ENCODE results near the gene SLK.

Gene SLK

DNA sequence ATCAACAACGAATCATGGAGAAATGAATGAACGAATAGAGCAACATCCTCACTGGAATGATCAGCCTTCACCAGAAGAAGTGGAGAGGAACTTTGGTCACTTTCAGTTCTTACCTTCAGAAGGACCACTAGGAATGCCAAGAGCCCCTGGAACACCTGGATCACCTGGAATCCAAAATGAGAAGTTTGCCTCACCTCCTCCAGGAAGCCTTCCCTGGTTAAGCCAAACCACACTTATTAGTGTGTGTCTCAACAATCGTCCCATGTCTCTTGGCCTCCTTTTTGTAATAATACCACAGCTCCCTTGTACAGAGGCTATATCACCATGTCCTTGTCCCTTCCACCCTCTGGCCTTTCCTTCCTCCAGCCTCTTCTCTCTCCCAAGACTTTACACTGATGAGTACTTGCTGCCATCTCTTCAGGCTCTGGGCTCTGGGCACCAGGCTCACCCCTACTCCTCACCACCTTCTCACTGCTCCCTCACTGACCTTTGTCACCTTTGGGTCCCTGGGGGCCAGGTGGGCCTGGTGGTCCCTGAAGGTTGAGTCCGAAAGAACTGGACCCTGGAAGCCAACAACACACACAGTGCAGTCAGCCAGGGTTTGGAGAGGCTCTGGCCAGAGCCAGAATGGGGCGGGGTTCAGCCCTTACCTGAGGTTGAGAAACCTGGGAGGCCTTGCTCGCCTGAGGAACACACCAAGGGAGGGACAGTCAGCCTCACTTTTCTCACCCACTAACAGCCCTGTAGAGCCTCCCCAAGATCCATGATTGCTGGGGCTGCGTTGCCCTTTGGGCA, 72.2 kb downstream of the SLK start:
- Mint-ChIP-seq H3K27ac (no peak overlapping the region), H3K4me3 (no peak overlapping the region), H3K36me3 (ENCODE audit: low read depth) (no peaks in the 10 kb centered on the region), H3K4me1 (ENCODE audit: low read depth) (no peaks in the 10 kb centered on the region), H3K27me3 (no peaks in the 10 kb centered on the region), H3K9me3 (no peaks in the 10 kb centered on the region)

DNA sequence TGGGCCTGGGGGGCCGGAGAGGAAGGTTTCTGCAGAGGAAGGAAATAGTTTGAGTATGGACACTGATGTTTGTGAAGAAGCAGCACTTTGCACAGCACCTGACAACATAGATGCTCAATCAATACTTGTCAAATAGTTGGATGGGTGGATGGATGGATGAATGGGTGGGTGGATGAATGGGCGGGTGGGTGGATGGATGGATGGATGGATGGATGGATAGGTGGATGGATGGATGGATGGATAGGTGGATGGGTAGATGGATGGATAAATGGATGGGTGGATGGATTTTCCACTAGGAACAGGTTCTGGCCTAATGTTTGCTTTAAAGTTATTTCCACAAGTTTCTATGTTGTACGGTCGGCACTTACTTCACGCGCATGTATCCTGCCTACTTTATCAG, 73.4 kb downstream of the SLK start:
- Mint-ChIP-seq H3K4me3 (no peak overlapping the region), H3K27ac (no peak overlapping the region), H3K27me3 (no peaks in the 10 kb centered on the region), H3K4me1 (ENCODE audit: low read depth) (no peaks in the 10 kb centered on the region), H3K9me3 (no peaks in the 10 kb centered on the region), H3K36me3 (ENCODE audit: low read depth) (no peaks in the 10 kb centered on the region)

DNA sequence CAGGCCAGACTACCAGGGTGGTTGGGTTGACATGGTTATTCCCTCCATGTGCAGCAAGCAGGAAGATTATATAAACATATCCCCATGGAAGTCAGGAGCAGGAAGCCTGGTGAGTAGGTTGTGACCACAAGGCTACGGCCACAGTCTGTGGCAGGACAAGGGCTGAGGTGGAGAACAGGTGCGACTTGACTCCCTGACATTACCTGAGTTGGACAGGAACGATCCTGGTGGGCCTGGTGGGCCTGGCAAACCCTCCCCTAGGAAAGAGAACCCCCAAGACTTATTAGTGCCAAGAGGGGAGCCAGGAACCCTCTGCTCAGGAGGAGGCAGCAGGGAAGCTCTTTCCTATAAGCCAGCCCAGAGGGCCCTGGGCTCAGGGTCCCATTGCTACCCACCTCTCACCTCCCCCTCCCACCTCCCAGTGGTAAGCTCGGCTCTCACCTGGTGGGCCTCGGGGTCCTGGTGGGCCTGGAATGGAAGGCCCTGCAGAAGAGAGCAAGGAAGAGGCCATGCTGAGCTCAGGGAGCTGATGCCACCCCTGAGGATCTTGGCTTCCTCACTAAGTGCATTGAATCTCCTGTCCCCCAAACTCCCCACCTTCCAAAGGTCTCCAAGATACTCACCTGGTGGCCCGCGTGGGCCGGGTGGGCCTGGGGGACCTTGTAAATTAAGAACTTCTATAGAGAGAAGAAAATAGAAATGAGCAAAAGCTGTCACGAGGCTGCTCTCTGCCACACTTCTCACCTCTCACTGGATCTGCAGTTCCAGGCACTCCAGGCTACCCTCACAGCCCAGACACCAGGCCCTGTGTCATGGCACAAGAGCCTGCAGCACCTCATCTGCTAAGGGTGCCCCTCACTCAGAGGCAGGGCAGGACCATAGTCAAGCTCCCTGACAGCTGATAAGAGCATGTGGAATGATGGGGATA, 74.2 kb downstream of the SLK start:
- Mint-ChIP-seq H3K9me3 (no peaks in the 10 kb centered on the region), H3K27ac (no peak overlapping the region), H3K27me3 (no peaks in the 10 kb centered on the region), H3K36me3 (ENCODE audit: low read depth) (no peaks in the 10 kb centered on the region), H3K4me3 (no peak overlapping the region), H3K4me1 (ENCODE audit: low read depth) (no peaks in the 10 kb centered on the region)

DNA sequence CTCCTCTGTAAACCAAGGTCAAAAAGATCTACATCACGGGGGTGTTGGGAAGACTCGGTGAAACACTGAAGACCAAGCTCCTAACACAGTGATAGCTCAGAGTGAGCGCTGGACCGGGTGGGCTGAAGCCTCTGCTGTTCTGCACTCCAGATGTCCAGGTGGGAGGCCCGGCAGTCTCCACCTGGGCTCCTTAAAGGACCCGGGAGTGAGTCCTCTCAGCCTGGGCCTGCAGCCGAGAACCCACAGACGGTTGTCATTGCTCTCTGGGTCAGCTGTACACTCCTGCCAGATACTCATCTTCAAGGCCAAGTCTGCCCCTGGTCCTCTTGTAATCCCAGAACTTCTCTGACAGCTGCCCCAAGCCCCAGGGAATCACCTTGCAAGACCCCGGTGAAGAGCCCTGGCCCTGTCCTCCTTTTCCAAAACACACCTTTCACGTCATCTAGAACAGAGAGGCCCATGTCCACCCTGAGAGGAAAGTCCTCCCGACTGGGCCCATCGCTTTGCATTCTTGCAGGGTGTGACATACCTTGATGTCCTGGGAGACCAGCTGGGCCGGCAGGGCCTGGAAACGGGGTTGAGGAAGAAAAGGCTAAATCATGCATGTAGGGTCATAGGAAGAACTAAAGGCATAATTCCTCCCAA, 75.1 kb downstream of the SLK start:
- no peaks in the 10 kb centered on the region for H3K27me3 Mint-ChIP-seq
- H3K4me1 Mint-ChIP-seq (ENCODE audit: low read depth): no peaks in the 10 kb centered on the region
- H3K27ac Mint-ChIP-seq: no peak overlapping the region
- no peaks in the 10 kb centered on the region for H3K9me3 Mint-ChIP-seq
- no peaks in the 10 kb centered on the region for H3K36me3 Mint-ChIP-seq (ENCODE audit: low read depth)
- no peak overlapping the region for H3K4me3 Mint-ChIP-seq

DNA sequence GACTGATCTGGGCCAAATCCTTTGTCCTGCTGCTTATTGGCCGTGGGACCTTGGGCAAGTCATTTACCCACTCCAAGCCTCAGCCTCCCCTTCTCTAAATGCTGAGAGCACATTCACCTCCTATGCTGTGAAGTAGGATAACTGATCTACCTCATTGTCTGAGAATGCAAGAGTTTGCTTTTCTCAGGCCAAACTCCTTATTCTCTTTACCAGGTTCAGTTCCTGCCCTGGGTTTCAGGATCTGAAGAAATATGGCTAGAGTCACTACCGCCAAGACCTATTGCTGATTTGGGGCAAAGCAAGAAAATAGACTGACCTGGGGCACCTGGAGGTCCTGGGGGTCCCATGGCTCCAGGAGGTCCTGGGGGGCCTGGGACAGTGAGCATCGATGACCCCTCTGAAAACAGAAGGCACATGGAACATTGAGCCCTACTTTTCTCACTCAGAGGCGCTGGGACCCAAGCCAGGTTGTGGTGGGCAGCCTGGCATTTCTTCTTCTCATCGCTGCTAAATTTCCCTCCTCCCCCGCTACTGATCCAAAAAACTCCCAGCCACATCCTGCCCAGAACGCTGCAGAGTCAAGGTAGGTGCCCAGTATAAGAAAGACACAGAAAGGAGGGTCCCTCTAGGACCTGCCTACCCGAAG, 76.4 kb downstream of the SLK start:
- Mint-ChIP-seq H3K36me3 (ENCODE audit: low read depth) (no peaks in the 10 kb centered on the region), H3K4me1 (ENCODE audit: low read depth) (no peaks in the 10 kb centered on the region), H3K4me3 (no peak overlapping the region), H3K9me3 (no peaks in the 10 kb centered on the region), H3K27me3 (no peaks in the 10 kb centered on the region), H3K27ac (no peak overlapping the region)

DNA sequence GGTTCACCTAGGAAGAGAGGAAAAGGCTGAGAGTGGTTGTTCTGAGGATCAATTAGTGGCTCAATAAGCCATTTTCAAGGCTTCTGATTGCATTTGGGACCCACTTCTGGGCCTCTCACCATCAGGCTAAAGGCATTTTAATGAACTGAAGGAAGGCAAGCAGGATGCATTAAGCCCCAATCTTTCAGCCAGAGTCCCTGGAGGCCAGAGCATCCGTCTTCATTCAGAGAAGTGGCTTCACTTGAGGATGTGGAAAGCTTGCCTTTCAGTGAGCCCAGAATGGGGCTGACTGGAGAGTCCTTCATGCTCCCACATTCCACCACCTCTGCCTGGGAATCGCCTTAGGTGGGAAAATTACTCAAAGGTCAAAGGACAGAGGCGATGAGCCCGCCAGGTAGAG, 76.9 kb downstream of the SLK start:
- Mint-ChIP-seq H3K27ac (no peak overlapping the region), H3K4me3 (no peak overlapping the region), H3K27me3 (no peaks in the 10 kb centered on the region), H3K9me3 (no peaks in the 10 kb centered on the region), H3K4me1 (ENCODE audit: low read depth) (no peaks in the 10 kb centered on the region), H3K36me3 (ENCODE audit: low read depth) (no peaks in the 10 kb centered on the region)

DNA sequence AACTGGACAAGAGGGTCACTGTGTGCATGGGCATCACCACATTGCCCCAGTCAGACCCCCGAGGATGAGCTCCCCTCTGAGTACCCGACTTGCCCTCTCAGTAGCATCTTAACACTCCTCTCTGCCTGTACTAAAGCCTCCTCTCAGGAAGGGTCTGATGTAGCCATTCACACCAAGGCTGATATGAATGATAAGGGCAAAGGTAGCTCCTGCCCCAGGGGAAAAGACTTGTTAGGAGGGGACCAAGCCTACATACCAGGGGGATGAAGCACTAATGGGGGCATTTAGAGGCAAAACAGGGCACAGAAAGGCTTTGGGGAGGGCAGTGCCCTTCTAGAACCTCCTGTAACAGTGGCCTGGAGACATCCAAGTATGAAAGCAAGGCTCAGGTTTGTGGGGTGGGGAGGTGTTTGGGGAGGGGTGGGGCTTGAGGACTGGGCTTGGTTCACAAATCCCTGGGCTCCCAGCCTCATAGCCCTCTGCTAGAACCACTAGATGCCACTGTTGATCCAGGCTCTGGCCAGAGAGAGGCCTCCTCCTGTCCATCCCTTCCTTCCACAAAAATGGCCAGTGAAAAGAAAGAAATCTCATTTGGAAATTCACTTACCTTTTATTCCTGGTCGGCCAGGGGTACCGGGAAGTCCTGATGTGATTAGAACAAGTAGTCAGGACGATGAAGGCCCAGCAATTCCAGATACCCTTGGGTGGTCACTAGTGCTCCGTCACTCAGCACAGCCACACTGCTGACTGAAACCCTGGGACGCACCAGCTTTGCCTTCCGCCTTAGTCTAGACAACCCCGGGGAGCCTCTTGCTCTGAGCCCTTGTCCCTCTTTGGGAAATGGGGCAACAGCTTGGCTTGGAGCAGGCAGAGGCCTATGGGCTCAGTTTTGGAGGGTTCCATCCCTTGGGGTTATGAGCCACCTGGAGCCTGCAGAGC, 78.5 kb downstream of the SLK start:
- Mint-ChIP-seq H3K9me3 (no peaks in the 10 kb centered on the region), H3K36me3 (ENCODE audit: low read depth) (no peaks in the 10 kb centered on the region), H3K4me3 (no peak overlapping the region), H3K4me1 (ENCODE audit: low read depth) (no peaks in the 10 kb centered on the region), H3K27ac (no peak overlapping the region), H3K27me3 (no peaks in the 10 kb centered on the region)

DNA sequence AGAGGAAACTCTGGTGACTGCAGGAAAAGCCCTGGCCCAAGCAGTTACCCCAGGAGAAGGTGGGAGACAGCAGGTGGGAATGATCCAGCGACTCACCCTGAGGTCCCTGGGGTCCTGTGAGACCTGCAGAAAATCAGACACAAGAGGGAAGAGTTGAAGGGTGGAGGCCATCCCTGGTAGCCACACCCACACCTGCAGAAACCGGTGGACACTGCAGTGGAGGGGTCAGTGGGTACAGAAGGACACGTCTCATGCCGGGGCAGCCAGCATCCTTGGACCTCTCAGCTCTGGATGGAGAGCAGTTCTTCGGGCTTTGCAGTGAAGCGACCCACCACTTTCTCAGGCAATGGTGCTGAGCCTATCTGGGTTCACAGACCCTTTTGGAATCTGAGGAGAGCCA, 79.7 kb downstream of the SLK start:
- Mint-ChIP-seq H3K4me1 (ENCODE audit: low read depth) (no peaks in the 10 kb centered on the region), H3K4me3 (no peak overlapping the region), H3K36me3 (ENCODE audit: low read depth) (no peaks in the 10 kb centered on the region), H3K9me3 (no peaks in the 10 kb centered on the region), H3K27ac (no peak overlapping the region), H3K27me3 (no peaks in the 10 kb centered on the region)

DNA sequence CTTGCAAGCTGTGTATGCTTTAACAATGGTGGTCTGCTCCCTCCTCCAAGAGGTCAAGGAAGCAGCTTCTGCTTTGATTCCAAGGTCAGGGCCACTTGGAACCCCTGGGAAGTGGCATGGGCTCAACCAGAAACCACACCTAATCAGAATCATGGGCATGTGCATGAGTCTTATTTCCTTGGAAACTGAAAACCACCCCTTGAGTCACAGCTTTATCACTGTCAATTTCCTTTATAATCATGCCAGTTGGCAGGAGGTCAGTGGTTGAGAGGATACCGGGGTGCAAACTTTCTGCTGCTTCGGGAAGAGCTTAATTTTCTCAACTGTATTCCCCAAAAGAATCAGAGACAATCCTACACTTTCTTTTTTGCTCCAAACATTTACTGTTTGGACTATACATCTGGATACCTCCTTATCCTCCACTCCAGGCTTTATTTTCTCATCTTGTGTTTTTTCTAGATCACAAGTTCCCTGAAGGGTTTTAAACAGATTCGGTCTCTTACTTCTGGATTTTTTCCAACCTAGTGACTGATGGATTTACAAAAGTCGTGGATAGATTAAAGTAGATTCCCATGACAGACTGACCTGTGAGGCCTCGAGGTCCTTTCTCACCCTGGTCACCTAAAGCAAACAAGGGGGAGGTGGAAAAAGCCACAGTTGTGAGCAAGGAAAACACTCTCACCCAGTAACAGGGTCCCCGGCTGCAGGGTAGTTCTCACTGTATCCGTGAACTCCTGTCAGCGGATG, 82.7 kb downstream of the SLK start:
- no peaks in the 10 kb centered on the region for H3K36me3 Mint-ChIP-seq (ENCODE audit: low read depth)
- H3K9me3 Mint-ChIP-seq: no peaks in the 10 kb centered on the region

DNA sequence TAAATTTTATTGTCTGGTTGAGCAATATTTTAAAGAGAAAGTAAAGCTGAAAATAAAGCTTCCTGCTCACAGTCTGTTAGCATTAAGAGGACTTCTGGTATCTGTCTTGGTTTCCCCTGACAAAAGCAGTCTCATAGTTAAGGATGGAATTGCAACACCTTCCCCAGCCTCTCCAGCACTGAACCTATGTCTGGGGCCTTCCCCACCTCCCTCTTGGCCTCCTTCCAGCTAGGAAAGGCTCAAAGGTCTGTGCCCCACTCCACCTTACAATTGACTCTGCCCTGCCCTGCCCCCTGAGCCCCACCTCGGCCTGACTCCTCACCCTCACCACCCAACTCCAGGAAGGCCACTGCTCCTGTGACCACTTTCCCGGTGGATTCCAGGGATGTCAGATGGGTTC, 85.5 kb downstream of the SLK start:
- Mint-ChIP-seq H3K9me3 (no peaks in the 10 kb centered on the region), H3K27me3 (no peaks in the 10 kb centered on the region), H3K4me3 (no peak overlapping the region), H3K36me3 (ENCODE audit: low read depth) (no peaks in the 10 kb centered on the region), H3K27ac (no peak overlapping the region), H3K4me1 (ENCODE audit: low read depth) (no peaks in the 10 kb centered on the region)

More for the DNA sequence above, 82.7 kb downstream of the SLK start:
- H3K27me3 Mint-ChIP-seq: no peaks in the 10 kb centered on the region
- H3K27ac Mint-ChIP-seq: no peak overlapping the region
- H3K4me1 Mint-ChIP-seq (ENCODE audit: low read depth): no peaks in the 10 kb centered on the region
- no peak overlapping the region for H3K4me3 Mint-ChIP-seq

DNA sequence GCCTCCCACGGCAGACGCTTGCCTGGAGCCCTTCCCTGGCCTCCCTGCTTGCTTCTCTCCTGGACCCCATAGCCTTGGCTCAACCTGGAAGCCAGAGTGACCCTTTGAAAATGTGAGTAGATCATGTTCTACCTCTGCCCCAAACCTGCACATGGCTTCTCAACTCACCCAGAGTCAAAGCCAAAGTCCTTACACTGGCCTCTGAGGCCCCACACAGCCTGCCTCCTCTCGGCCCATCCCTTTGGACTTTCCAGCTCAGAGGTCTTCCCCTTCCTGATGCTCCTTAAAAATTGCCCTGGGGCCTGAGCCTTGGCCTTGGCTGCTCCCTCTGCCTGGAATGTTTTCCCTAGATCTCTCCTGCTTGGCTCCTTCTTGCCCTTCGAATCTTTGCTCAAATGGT, 86.3 kb downstream of the SLK start:
- H3K36me3 Mint-ChIP-seq (ENCODE audit: low read depth): no peaks in the 10 kb centered on the region
- H3K4me1 Mint-ChIP-seq (ENCODE audit: low read depth): no peaks in the 10 kb centered on the region
- no peak overlapping the region for H3K27ac Mint-ChIP-seq
- H3K4me3 Mint-ChIP-seq: no peak overlapping the region
- no peaks in the 10 kb centered on the region for H3K9me3 Mint-ChIP-seq
- H3K27me3 Mint-ChIP-seq: no peaks in the 10 kb centered on the region

DNA sequence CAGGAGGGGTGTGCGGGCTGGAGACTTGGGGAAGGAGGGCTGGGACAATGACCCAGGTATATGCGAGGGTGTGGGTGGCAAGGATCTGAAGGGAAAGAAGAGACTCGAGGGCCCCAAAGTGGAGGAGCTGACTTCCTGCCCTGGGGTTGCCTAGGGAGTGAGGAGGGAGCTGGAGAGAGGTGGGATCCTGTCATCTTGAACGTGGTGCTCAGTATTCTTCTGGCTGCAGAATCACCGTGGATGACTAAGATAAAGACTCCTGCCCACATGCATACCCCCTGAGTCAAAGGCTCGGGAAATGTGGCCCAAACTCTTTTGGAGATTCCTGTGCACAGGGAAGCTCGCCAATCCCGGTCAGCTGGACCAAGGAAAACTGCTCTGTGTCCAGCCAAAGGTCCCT, 87.5 kb downstream of the SLK start:
- Mint-ChIP-seq H3K9me3 (no peaks in the 10 kb centered on the region), H3K27me3 (no peaks in the 10 kb centered on the region), H3K4me1 (ENCODE audit: low read depth) (no peaks in the 10 kb centered on the region), H3K27ac (no peak overlapping the region), H3K36me3 (ENCODE audit: low read depth) (no peaks in the 10 kb centered on the region), H3K4me3 (no peak overlapping the region)

DNA sequence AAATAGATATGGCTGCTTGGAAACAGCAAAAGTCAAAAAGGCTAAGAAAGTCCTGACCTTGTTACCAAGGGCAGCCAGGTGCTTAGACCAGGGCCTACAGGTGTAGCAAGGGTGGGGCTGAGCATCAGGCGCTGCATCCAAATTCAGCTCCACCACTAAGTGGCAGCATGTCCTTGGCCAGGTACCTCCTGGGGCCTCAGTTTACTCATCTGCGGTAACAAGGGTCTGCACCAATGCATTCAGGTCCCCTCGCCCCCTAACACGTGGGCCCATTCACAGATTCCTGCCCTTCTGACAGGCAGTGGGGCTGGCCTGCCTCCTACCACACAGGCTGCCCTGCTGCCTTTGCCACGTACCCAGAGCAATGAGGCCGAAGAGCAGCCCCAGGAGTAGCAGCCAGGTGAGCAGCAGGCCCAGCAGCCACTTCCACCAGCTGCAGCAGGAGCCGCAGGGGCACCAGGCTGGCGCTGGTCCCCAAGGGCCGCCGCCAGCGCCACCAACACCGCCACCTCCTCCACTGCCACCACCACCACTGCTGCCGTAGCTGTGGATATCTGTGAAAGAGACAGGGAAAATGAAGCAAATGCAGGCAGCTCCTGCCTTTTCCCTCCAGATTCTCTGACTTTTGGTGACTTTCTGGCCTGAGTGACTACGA, 89.8 kb downstream of the SLK start:
- no peak overlapping the region for H3K27ac Mint-ChIP-seq
- H3K36me3 Mint-ChIP-seq (ENCODE audit: low read depth): no peaks in the 10 kb centered on the region
- no peaks in the 10 kb centered on the region for H3K27me3 Mint-ChIP-seq
- no peak overlapping the region for H3K4me3 Mint-ChIP-seq
- H3K9me3 Mint-ChIP-seq: no peaks in the 10 kb centered on the region
- H3K4me1 Mint-ChIP-seq (ENCODE audit: low read depth): no peaks in the 10 kb centered on the region
